Vagina (tissue), 2 donors: Measurements from ENCODE around the gene NES. TPM values are rescaled to one million over a fixed set of nuclear protein-coding genes. Genes with fewer than 3 reads are reported as not detected.

Experiments used
- DNase-seq, 2 donors: peaks; one replicate each; pipeline ENCODE4 v3.0.0-alpha.2; 2017; ENCODE audit errors: extremely low spot score in 2 of 2
- H3K27ac ChIP-seq: fragments of 200-600 bp; sonication (generic); one replicate; pipeline ENCODE4 v1.5.1; 2019
- H3K27me3 ChIP-seq: fragments of 200-600 bp; sonication (generic); one replicate; pipeline ENCODE4 v1.5.1; 2019
- H3K36me3 ChIP-seq, 2 donors: fragments of 200-600 bp; sonication (generic); one replicate each; pipeline ENCODE4 v1.5.1; 2017 to 2019
- H3K4me1 ChIP-seq: fragments of 200-600 bp; sonication (generic); one replicate; pipeline ENCODE4 v1.5.1; 2019
- H3K4me3 ChIP-seq, 2 donors: fragments of 200-600 bp; sonication (generic); 1 replicate in 1 of 2; 2 replicates in 1 of 2; pipeline ENCODE4 v1.5.1; 2016 to 2019
- H3K9me3 ChIP-seq: fragments of 200-600 bp; sonication (generic); one replicate; pipeline ENCODE4 v1.5.1; 2019
- POLR2A ChIP-seq, 2 donors: fragments of 450-650 bp; IDR thresholded peaks; one replicate each; pipeline ENCODE4 v1.6.1; 2017; ENCODE audit warnings: antibody characterized with exemption in 2 of 2, mild to moderate bottlenecking in 2 of 2, moderate library complexity in 2 of 2
- POLR2AphosphoS5 ChIP-seq, 2 donors: sonication (generic); formaldehyde crosslinking; IDR thresholded peaks; one replicate each; pipeline ENCODE4 v1.9.0; 2017; ENCODE audit warnings: antibody characterized with exemption in 2 of 2, mild to moderate bottlenecking in 2 of 2, low read depth in 1 of 2; ENCODE audit not compliant: insufficient read depth in 1 of 2
- intact Hi-C: fragments of 100-400 bp; cut with DNase I; formaldehyde crosslinking; loops from one replicate; pipeline ENCODE4 v1.15.1; 2023
- total RNA-seq: library from RNA; depleted of rRNA; stranded (reverse); fragments of >200 nt; gene quantifications from one replicate; pipeline ENCODE4 v1.2.3, GENCODE V29; 2016
- TF ChIP-seq, protein P1 (sequence below), 3 experiments: fragments of 450-650 bp in 2 of 3; fragments of 200-600 bp in 1 of 3; sonication (generic) in 1 of 3; IDR thresholded peaks; one replicate each; pipeline ENCODE4 v1.5.1; 2017 to 2019; ENCODE audit warnings: antibody characterized with exemption in 3 of 3, mild to moderate bottlenecking in 2 of 3, moderate library complexity in 2 of 3

The NES gene
- total RNA-seq, 1 donor from 2014 or later = 16.0 TPM

DNA sequence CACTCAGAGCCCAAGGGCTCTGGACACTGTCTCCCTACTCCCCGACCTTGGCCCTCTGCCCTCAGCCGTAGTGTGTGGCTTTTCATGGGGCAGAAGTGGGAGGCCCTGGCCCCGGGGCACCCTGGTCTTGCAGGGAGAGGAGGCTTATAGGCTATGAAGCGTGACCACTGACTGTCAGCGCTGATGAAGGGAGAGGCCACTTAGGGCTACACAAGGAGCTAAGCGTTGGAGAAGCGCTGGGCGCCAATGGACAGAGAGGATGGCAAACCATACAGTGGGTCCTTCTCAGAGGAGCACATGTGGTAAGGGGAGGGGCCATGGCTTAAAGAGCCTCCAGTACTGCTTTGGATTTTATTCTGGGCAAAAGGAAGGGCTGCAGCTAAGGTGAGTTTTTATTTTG is 20.3 kb upstream of the NES start:
- Histone ChIP-seq H3K4me1 (peaks cover 22% of the 10 kb centered on the region), H3K36me3 (no peaks in the 10 kb centered on the region), H3K4me3 (no peak overlapping the region), H3K27me3 (no peaks in the 10 kb centered on the region), H3K9me3 (no peaks in the 10 kb centered on the region), H3K27ac (no peak overlapping the region)
- intact Hi-C loops = no loop called here
- no peak for DNase-seq
- TF ChIP-seq POLR2AphosphoS5 (IDR thresholded peaks at IDR 0.05; ENCODE audit: insufficient read depth in 1 of 2, low read depth in 1 of 2) = no peak

DNA sequence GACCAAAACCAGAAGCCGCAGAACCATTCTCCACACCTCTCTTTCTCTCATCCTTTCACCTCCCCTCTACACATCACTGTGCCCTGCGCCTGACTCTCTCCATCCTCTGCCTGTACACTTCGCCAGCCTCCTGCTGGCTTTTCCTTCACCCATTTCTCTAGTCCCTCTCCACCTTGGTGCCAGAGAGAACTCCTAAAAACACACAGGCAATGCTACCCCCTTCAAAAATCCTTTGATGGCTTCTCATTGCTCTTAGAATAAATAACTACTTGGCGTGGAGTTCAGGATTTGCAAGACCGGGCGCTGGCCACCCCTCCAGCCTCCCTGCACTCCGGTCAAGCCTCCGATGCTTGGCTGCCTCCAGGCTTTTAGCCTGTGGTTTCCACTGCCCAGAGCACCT is 19.5 kb upstream of the NES start:
- Histone ChIP-seq H3K27me3 (no peaks in the 10 kb centered on the region), H3K9me3 (no peaks in the 10 kb centered on the region), H3K4me1 (peaks cover 29% of the 10 kb centered on the region), H3K36me3 (no peaks in the 10 kb centered on the region), H3K27ac (no peak overlapping the region), H3K4me3 (no peak overlapping the region)
- intact Hi-C loops = no loop called here
- TF ChIP-seq POLR2A (IDR thresholded peaks at IDR 0.05) = no peak
- TF ChIP-seq, protein P1, sequence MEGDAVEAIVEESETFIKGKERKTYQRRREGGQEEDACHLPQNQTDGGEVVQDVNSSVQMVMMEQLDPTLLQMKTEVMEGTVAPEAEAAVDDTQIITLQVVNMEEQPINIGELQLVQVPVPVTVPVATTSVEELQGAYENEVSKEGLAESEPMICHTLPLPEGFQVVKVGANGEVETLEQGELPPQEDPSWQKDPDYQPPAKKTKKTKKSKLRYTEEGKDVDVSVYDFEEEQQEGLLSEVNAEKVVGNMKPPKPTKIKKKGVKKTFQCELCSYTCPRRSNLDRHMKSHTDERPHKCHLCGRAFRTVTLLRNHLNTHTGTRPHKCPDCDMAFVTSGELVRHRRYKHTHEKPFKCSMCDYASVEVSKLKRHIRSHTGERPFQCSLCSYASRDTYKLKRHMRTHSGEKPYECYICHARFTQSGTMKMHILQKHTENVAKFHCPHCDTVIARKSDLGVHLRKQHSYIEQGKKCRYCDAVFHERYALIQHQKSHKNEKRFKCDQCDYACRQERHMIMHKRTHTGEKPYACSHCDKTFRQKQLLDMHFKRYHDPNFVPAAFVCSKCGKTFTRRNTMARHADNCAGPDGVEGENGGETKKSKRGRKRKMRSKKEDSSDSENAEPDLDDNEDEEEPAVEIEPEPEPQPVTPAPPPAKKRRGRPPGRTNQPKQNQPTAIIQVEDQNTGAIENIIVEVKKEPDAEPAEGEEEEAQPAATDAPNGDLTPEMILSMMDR (IDR thresholded peaks at IDR 0.05) = no peak
- no peak for TF ChIP-seq POLR2AphosphoS5 (IDR thresholded peaks at IDR 0.05; ENCODE audit: insufficient read depth in 1 of 2, low read depth in 1 of 2)
- no peak for DNase-seq

DNA sequence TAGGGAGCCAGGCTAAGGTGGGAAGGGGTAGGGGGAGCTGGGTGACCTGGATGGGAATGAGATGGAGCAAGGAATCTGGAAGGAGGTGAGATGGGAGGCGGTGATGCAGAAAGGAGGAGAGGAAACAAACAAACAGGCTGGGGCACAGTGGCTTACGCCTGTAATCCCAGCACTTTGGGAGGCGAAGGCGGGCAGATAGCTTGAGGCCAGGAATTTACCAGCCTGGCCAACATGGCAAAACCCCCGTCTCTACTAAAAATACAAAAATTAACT is 17.4 kb upstream of the NES start:
- TF ChIP-seq POLR2AphosphoS5 (IDR thresholded peaks at IDR 0.05; ENCODE audit: insufficient read depth in 1 of 2, low read depth in 1 of 2) = no peak
- H3K9me3 ChIP-seq = no peaks in the 10 kb centered on the region
- DNase-seq = no peak
- no peak overlapping the region for H3K4me3 ChIP-seq
- H3K36me3 ChIP-seq = no peaks in the 10 kb centered on the region
- H3K4me1 ChIP-seq = peaks cover 51% of the 10 kb centered on the region
- H3K27me3 ChIP-seq = no peaks in the 10 kb centered on the region
- intact Hi-C loops = no loop called here
- H3K27ac ChIP-seq = peak overlapping the region; percentile 52

DNA sequence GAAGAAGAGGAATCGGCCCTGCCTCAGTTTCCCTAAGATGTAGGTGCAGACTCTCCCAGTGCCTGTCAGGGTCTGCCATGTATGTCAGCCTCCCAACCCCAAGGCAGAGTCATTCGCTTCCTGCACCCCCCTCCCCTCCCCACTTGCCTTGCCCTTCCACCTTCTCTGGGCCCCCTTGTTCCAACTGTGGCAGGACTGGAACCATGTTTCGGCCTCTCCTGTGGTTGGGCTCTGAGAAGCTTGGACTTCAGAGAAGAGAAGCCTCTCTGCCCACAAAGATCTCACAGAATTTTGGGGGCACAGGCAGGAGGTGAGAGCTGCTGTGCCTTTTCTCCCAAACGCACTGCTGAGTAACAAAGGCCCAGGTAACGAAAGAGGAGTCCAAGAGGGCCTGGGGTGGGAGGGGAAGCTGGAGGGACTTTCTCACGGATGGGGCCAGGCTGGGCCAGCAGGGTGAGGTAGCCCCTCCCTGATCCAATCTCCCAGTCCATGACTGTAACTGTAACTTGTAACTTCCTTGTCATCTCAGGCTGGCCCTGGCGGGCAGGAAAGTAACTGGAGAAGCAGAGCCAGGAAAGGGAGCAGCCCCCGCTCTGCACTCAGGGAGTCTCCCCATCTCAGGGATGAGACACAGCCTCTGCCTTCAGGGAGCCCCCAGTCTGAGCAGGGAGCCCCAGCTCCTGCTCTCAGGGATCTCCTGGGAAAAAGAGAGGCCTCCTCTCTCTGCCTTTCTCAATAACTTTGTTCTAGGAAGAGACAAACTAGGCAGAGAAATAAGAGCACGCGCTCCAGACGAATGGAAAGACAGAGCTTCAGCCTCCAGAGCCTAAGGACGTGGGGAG is 16.9 kb upstream of the NES start:
- Histone ChIP-seq H3K27me3 (no peaks in the 10 kb centered on the region), H3K4me3 (no peak overlapping the region), H3K4me1 (peaks cover 56% of the 10 kb centered on the region), H3K27ac (peak overlapping the region; percentile 52), H3K9me3 (no peaks in the 10 kb centered on the region), H3K36me3 (no peaks in the 10 kb centered on the region)
- TF ChIP-seq, protein P1 (IDR thresholded peaks at IDR 0.05) = no peak
- TF ChIP-seq POLR2A (IDR thresholded peaks at IDR 0.05) (no peak), POLR2AphosphoS5 (IDR thresholded peaks at IDR 0.05; ENCODE audit: insufficient read depth in 1 of 2, low read depth in 1 of 2) (no peak)
- DNase-seq = no peak
- intact Hi-C loops = no loop called here

DNA sequence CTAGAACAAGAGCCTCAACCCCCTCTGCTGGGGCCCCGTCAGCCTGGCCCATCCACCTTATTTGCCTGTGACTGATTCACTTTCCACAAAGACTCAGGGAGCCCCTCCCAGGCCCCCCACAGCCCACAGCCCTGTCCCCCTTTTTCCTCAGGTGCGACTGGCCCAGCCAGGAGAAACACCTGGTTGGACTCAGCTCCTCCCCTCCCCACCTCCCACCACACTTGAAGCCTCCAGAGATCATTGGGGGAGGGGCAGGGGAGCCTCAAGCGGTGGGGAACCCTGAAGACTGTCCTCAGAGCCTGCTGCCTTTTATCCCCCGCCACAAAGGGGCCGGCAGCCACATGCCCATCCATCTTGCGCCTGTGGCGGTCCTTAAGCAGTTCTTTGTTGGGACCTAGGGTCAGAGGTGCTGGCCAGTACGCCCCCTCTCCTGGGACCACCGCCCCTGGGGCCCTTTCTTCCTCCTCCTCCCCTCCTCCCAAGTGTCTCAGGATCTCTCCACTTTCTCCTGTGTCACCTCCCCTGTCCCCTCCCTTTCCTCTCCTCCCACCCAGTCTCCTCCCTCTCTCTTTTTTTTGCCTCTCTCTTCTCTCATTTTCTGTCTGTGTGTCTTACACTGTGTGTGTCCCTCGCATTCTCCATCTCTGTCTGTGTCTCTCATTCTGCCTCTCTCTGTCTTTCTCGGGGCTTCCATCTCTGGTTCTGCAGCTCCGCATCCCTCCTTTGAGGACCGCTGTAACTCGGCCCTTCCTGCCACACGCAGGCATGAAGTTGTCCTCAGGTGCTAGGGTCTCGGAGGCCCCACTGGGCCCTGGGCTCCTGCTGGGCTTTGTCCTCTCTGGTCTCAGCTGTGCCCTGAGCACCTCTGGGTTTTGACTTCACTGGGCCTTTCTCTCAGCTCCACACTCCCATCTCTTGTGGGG is 16.0 kb upstream of the NES start:
- DNase-seq = no peak

More for the DNA sequence above, 16.0 kb upstream of the NES start:
- no peaks in the 10 kb centered on the region for H3K9me3 ChIP-seq
- no peaks in the 10 kb centered on the region for H3K36me3 ChIP-seq
- H3K4me3 ChIP-seq = no peak overlapping the region
- H3K27ac ChIP-seq = peak overlapping the region; percentile 52
- intact Hi-C loops = no loop called here
- TF ChIP-seq POLR2AphosphoS5 (IDR thresholded peaks at IDR 0.05; ENCODE audit: insufficient read depth in 1 of 2, low read depth in 1 of 2) = no peak
- no peak for TF ChIP-seq POLR2A (IDR thresholded peaks at IDR 0.05)
- TF ChIP-seq, protein P1 (IDR thresholded peaks at IDR 0.05) = no peak
- no peaks in the 10 kb centered on the region for H3K27me3 ChIP-seq
- H3K4me1 ChIP-seq = peaks cover 57% of the 10 kb centered on the region
